Measurements from ENCODE around the gene KNDC1.
A peak's percentile ranks its signal among the peaks of the same experiment; 100 is the strongest.
"Not testable (repeated sequence)": the region's sequence is repeated elsewhere in the genome, so short reads cannot be mapped to it uniquely, and the experiment has no call there.

The KNDC1 gene

GRCh38 chr10:133140417-133141143, 19.4 kb upstream of the KNDC1 start:
- no peak for TF ChIP-seq GATA1 (IDR thresholded peaks at IDR 0.05; ENCODE audit: low read depth, low read length)
- no peak for TF ChIP-seq POLR2A (IDR thresholded peaks at IDR 0.05; ENCODE audit: low read length)
- no peak for DNase-seq

DNA sequence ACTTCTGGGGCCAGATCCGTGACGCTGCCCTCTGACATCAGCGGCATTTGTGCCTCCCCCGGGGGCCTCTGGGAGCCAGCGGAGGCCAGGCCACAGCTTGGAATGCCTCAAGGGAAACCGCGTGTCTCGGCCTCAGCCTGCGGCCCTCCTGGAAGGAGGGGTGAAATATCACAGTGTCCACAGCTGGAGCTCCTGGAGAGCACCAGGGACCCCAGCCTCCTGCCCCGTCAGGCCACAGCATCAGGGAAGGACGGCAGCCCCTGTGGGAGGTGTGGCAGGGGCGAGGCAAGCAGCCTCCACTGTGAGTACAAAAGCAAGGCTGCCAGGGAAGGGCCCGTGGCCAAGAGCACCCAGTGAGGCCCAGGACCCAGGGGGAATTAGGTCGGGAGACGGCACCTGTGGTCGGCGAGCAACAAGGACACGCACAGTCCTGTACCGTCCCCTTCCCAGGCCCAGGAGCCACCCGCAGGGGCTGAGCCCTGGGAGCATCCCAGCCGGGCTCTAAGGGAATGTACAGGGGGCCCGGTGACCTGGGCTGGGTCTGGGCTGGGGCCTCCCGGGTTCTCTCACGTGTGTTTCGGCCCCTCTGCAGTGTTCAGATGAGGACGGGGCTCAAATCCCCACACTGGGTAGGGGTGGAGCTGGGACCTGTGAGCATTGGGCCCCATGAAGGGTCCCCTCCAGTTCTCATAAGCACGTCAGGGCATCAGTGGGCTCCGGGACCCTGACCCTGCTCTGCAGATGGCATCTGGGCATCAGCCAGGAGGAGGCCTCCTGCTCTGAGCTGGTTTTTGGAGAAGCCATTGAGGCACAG, 18.7 kb upstream of the KNDC1 start:
- TF ChIP-seq GATA1 (IDR thresholded peaks at IDR 0.05; ENCODE audit: low read depth, low read length) = no peak
- no peak for DNase-seq

GRCh38 chr10:133141958-133142340, 18.1 kb upstream of the KNDC1 start:
- DNase-seq = no peak
- no peak for TF ChIP-seq GATA1 (IDR thresholded peaks at IDR 0.05; ENCODE audit: low read depth, low read length)
- no peak for TF ChIP-seq POLR2A (IDR thresholded peaks at IDR 0.05; ENCODE audit: low read length)

DNA sequence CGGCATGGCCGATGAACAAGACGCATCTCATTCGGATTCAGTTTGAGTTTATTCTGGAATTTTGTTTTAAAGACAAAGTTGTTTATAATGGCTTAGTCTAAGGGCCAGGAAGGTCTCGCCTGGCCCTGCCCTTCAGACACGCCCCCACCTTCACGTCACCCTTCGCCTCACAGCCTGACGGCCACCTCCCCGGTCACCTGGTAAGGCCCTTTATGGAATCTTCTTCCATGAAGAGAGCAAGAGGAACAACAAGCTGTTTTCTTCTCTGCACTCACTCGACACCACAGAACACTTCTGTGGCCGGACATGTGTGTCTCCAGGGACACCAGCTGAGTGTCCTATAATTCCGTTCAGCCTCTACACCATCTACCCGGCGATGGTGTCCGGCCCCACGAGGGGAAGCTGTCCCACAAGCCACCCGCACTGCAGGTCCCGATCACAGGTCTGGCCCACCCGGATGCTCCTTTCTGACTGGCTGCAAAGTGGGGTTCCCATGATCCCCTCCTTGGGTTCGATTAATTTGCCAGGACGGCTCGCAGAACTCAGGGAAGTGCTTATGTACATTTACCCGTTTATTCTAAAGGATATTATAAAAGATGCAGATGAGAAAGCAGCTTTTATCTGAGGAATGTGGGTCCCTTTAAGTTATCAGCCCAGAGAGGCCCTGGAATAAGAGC, 17.4 kb upstream of the KNDC1 start:
- DNase-seq = no peak
- TF ChIP-seq POLR2A (IDR thresholded peaks at IDR 0.05; ENCODE audit: low read length) (no peak), GATA1 (IDR thresholded peaks at IDR 0.05; ENCODE audit: low read depth, low read length) (no peak)

- peak; percentile 69 to 76 for DNase-seq
- no peak for TF ChIP-seq POLR2A (IDR thresholded peaks at IDR 0.05; ENCODE audit: low read length)
- TF ChIP-seq GATA1 (IDR thresholded peaks at IDR 0.05; ENCODE audit: low read depth, low read length) = no peak
Observed at GRCh38 chr10:133143200-133143533, 16.9 kb upstream of the KNDC1 start.

- peak; percentile 51 to 61 for DNase-seq
- TF ChIP-seq GATA1 (IDR thresholded peaks at IDR 0.05; ENCODE audit: low read depth, low read length) (no peak), POLR2A (IDR thresholded peaks at IDR 0.05; ENCODE audit: low read length) (no peak)
Observed at GRCh38 chr10:133143546-133143945, 16.5 kb upstream of the KNDC1 start.

DNA sequence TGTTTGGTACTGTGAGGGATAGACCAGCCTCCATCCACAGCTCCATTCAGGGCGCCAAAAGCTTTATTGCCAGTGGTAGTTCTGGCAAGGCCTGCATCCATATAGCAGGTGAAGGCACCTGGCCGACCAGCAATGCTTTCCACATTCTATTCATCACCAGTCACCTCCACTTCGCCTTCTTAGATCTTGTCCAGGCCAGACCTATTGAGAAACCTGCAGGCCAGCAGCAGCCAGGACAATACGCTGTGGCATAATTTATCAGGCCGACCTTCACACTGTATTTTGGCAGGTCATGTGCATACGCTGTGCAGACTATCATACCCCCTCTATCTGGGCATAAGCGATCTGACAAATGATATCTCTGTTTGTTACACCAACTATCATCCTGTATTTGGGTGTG, 15.2 kb upstream of the KNDC1 start:
- no peak for DNase-seq
- TF ChIP-seq POLR2A (IDR thresholded peaks at IDR 0.05; ENCODE audit: low read length) (no peak), GATA1 (IDR thresholded peaks at IDR 0.05; ENCODE audit: low read depth, low read length) (no peak)

- TF ChIP-seq GATA1 (IDR thresholded peaks at IDR 0.05; ENCODE audit: low read depth, low read length) = no peak
- no peak for TF ChIP-seq POLR2A (IDR thresholded peaks at IDR 0.05; ENCODE audit: low read length)
- DNase-seq = no peak
Observed at GRCh38 chr10:133150226-133150625, 9.8 kb upstream of the KNDC1 start.

- DNase-seq = no peak
- TF ChIP-seq GATA1 (IDR thresholded peaks at IDR 0.05; ENCODE audit: low read depth, low read length) (no peak), POLR2A (IDR thresholded peaks at IDR 0.05; ENCODE audit: low read length) (no peak)
Observed at GRCh38 chr10:133150656-133151055, 9.4 kb upstream of the KNDC1 start.

GRCh38 chr10:133151071-133151470, 8.9 kb upstream of the KNDC1 start:
- DNase-seq = not testable (repeated sequence)

- no peak for DNase-seq
- no peak for TF ChIP-seq POLR2A (IDR thresholded peaks at IDR 0.05; ENCODE audit: low read length)
- TF ChIP-seq GATA1 (IDR thresholded peaks at IDR 0.05; ENCODE audit: low read depth, low read length) = no peak
Observed at GRCh38 chr10:133151543-133151972, 8.5 kb upstream of the KNDC1 start.

- no peak for DNase-seq
- no peak for TF ChIP-seq POLR2A (IDR thresholded peaks at IDR 0.05; ENCODE audit: low read length)
- no peak for TF ChIP-seq GATA1 (IDR thresholded peaks at IDR 0.05; ENCODE audit: low read depth, low read length)
Observed at GRCh38 chr10:133154411-133154810, 5.6 kb upstream of the KNDC1 start.

DNA sequence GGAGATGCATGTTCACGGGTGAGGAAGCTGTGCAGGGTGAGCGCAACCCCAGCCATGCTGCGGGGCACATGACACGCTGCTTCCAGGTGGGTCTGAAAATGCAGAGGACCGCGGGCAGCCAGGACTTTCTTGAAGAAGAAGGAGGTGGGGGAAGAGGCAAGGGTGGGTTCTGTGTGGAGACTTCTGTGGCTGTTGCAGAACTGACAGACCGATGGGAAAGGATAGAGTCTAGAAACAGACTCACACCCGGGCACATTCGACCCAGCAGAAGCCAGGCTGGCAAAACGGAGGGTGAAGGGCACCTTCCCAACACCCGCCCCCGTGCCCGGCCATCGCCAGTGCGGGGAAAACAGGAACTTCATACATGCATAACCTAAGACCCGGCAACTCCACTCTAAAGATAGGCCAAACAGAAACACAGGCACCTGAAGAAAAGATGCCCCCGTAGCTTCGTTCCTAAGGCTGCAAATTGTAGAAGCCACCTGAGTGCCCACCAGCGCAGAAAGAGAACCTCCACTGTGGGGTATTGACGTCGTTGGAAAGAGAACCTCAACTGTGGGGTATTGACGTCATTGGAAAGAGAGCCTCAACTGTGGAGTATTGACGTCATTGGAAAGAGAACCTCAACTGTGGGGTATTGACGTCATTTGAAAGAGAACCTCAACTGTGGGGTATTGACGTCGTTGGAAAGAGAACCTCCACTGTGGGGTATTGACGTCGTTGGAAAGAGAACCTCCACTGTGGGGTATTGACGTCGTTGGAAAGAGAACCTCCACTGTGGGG, 4.8 kb upstream of the KNDC1 start:
- no peak for DNase-seq
- no peak for TF ChIP-seq POLR2A (IDR thresholded peaks at IDR 0.05; ENCODE audit: low read length)
- TF ChIP-seq GATA1 (IDR thresholded peaks at IDR 0.05; ENCODE audit: low read depth, low read length) = no peak

Measured in erythroblast (primary cell).